HCT116 (cell line): ENCODE measurements around the gene FHIT. TPM values are rescaled to one million over a fixed set of nuclear protein-coding genes. Genes with fewer than 3 reads are reported as not detected.

Source experiments
- ATAC-seq: fragments of 200-7000 bp; cut with Tn5 transposase; 2 replicates; pipeline ENCODE4 v1.9.1; 2020; ENCODE audit warnings: mild to moderate bottlenecking, moderate library complexity
- BruUV-seq: library from RNA; stranded (reverse); fragments of 400-500 nt; replicated peaks from 2 replicates; lab custom pipeline; 2021; lab: Mats Ljungman, UMichigan
- CTCF ChIA-PET: fragments of 300-600 bp; sonication (Branson Sonifier 250); formaldehyde crosslinking; loops from one replicate; lab custom pipeline; 2021; ENCODE audit warnings: antibody characterized with exemption; lab: Charles Lee
- POLR2A ChIA-PET: fragments of 300-600, 350-600 bp; sonication (Branson Sonifier 250); formaldehyde crosslinking; loops from one replicate; lab custom pipeline; 2021; ENCODE audit warnings: antibody characterized with exemption; lab: Charles Lee
- RAD21 ChIA-PET, 2 experiments: fragments of 300-600 bp; sonication (Branson Sonifier 250); formaldehyde crosslinking; loops; one replicate each; lab custom pipeline; 2023; ENCODE audit warnings: low total read pairs in 2 of 2; ENCODE audit not compliant: uncharacterized antibody in 2 of 2, unreplicated experiment in 2 of 2, low non-redundant PET in 1 of 2; lab: Charles Lee
- DNase-seq: peaks from one replicate; pipeline ENCODE4 v3.0.0-alpha.2; 2010; ENCODE audit warnings: low read depth, low spot score
- H2AFZ ChIP-seq: fragments of 200-600 bp; shearing (Covaris generic), sonication (generic); 2 replicates; pipeline ENCODE4 v1.6.1; 2017; ENCODE audit warnings: low read depth, mixed run types, mixed read lengths, antibody characterized with exemption, low read length; ENCODE audit not compliant: poor library complexity, severe bottlenecking
- H3K27ac ChIP-seq: 2 replicates; pipeline ENCODE4 v1.5.1; 2012; ENCODE audit warnings: low read depth, low read length
- H3K27me3 ChIP-seq: fragments of 200-600 bp; sonication (generic); 2 replicates; pipeline ENCODE4 v1.6.1; 2016; ENCODE audit warnings: mixed run types, low read length, mixed read lengths; ENCODE audit not compliant: insufficient read depth
- H3K36me3 ChIP-seq, 2 experiments: fragments of 200-500 bp in 1 of 2; fragments of 200-600 bp in 1 of 2; sonication (Bioruptor generic) in 1 of 2; sonication (generic) in 1 of 2; 2 replicates each; pipeline versions ENCODE4 v1.5.1 to v1.6.1; 2014 to 2016; ENCODE audit warnings: low read length in 2 of 2, inconsistent platforms in 1 of 2, mixed read lengths in 1 of 2, mixed run types in 1 of 2; ENCODE audit not compliant: insufficient read depth in 2 of 2, control insufficient read depth in 1 of 2
- H3K4me1 ChIP-seq, 2 experiments: fragments of 200-600 bp in 1 of 2; sonication (generic) in 1 of 2; 2 replicates each; pipeline versions ENCODE4 v1.5.1 to v1.6.1; 2012 to 2017; ENCODE audit warnings: low read length in 2 of 2, inconsistent platforms in 1 of 2, mild to moderate bottlenecking in 1 of 2, mixed read lengths in 1 of 2, mixed run types in 1 of 2, moderate library complexity in 1 of 2; ENCODE audit not compliant: insufficient read depth in 2 of 2, control insufficient read depth in 1 of 2
- H3K4me2 ChIP-seq: fragments of 200-600 bp; sonication (generic); 2 replicates; pipeline ENCODE4 v1.6.1; 2017; ENCODE audit warnings: mixed run types, low read length, mixed read lengths
- H3K4me3 ChIP-seq, 2 experiments: fragments of 200-600 bp in 1 of 2; sonication (generic) in 1 of 2; replicated peaks in 1 of 2; 2 replicates each; pipeline ENCODE4 v1.5.1; 2011 to 2016; ENCODE audit warnings: low read length in 2 of 2, control low read depth in 1 of 2, low read depth in 1 of 2, mild to moderate bottlenecking in 1 of 2, mixed read lengths in 1 of 2, mixed run types in 1 of 2
- H3K79me2 ChIP-seq: fragments of 200-600 bp; sonication (generic); 2 replicates; pipeline ENCODE4 v1.6.1; 2017; ENCODE audit warnings: mild to moderate bottlenecking, mixed run types, low read length, moderate library complexity, mixed read lengths; ENCODE audit not compliant: insufficient read depth
- H3K9ac ChIP-seq: fragments of 200-600 bp; sonication (generic); 2 replicates; pipeline ENCODE4 v1.6.1; 2016; ENCODE audit warnings: low read length, mixed read lengths
- H3K9me2 ChIP-seq: fragments of 200-600 bp; sonication (generic), shearing (Covaris generic); 2 replicates; pipeline ENCODE4 v1.6.1; 2017; ENCODE audit warnings: mixed run types, mild to moderate bottlenecking, moderate library complexity; ENCODE audit not compliant: insufficient read depth
- H3K9me3 ChIP-seq, 2 experiments: fragments of 200-500 bp in 1 of 2; fragments of 200-600 bp in 1 of 2; sonication (Bioruptor generic) in 1 of 2; sonication (generic) in 1 of 2; 2 replicates each; pipeline ENCODE4 v1.6.1; 2014 to 2017; ENCODE audit warnings: low read length in 2 of 2, mixed read lengths in 2 of 2, inconsistent platforms in 1 of 2, low read depth in 1 of 2, mild to moderate bottlenecking in 1 of 2, mixed run types in 1 of 2, moderate library complexity in 1 of 2; ENCODE audit not compliant: control insufficient read depth in 1 of 2, insufficient read depth in 1 of 2
- H4K20me1 ChIP-seq: fragments of 200-600 bp; sonication (generic), shearing (Covaris generic); 2 replicates; pipeline ENCODE4 v1.6.1; 2017; ENCODE audit warnings: mixed run types, mild to moderate bottlenecking, moderate library complexity; ENCODE audit not compliant: insufficient read depth
- CBX3 ChIP-seq: IDR thresholded peaks from 2 replicates; pipeline ENCODE4 v1.6.1; 2012; ENCODE audit warnings: low read depth
- CEBPB ChIP-seq: IDR thresholded peaks from 2 replicates; pipeline ENCODE4 v1.6.1; 2012; ENCODE audit warnings: low read depth
- EGR1 ChIP-seq: IDR thresholded peaks from 2 replicates; pipeline ENCODE4 v1.6.1; 2012; ENCODE audit warnings: low read depth
- ELF1 ChIP-seq: IDR thresholded peaks from 2 replicates; pipeline ENCODE4 v1.6.1; 2012; ENCODE audit warnings: low read depth, borderline replicate concordance
- EZH2 ChIP-seq: fragments of 200-600 bp; sonication (generic); IDR thresholded peaks from 2 replicates; pipeline ENCODE4 v1.6.1; 2017; ENCODE audit warnings: antibody characterized with exemption, mixed run types
- EZH2phosphoT487 ChIP-seq: fragments of 200-600 bp; IDR thresholded peaks from 2 replicates; pipeline ENCODE4 v1.6.1; 2018; ENCODE audit warnings: antibody characterized with exemption, borderline replicate concordance
- FOSL1 ChIP-seq: IDR thresholded peaks from 2 replicates; pipeline ENCODE4 v1.6.1; 2012; ENCODE audit warnings: low read depth
- JUND ChIP-seq: IDR thresholded peaks from 2 replicates; pipeline ENCODE4 v1.6.1; 2012
- MAX ChIP-seq: IDR thresholded peaks from 2 replicates; pipeline ENCODE4 v1.6.1; 2012
- POLR2A ChIP-seq: IDR thresholded peaks from 2 replicates; pipeline ENCODE4 v1.7.0; 2011; ENCODE audit warnings: borderline replicate concordance; ENCODE audit not compliant: insufficient read depth, insufficient read length; ENCODE audit errors: extremely low read depth
- RAD21 ChIP-seq: IDR thresholded peaks from 2 replicates; pipeline ENCODE4 v1.6.1; 2012; ENCODE audit warnings: low read depth, mild to moderate bottlenecking
- SIN3A ChIP-seq: IDR thresholded peaks from 2 replicates; pipeline ENCODE4 v1.6.1; 2012; ENCODE audit warnings: low read depth
- SP1 ChIP-seq: IDR thresholded peaks from 2 replicates; pipeline ENCODE4 v1.6.1; 2012; ENCODE audit warnings: low read depth
- SRF ChIP-seq: IDR thresholded peaks from 2 replicates; pipeline ENCODE4 v1.6.1; 2012; ENCODE audit warnings: low read depth
- ZBTB33 ChIP-seq: IDR thresholded peaks from 2 replicates; pipeline ENCODE4 v1.6.1; 2011; ENCODE audit warnings: mild to moderate bottlenecking, low read length, moderate library complexity; ENCODE audit not compliant: insufficient replicate concordance; ENCODE audit errors: extremely low read depth
- intact Hi-C: fragments of 100-400 bp; cut with micrococcal nuclease; formaldehyde crosslinking; loops from 2 replicates; pipeline ENCODE4 v1.10.0; 2022
- total RNA-seq: library from RNA; stranded (reverse); gene quantifications from one replicate; pipeline ENCODE4 v1.2.1, GENCODE V29; 2021; ENCODE audit not compliant: unreplicated experiment
- TF ChIP-seq, protein P1 (sequence below): IDR thresholded peaks from 2 replicates; pipeline ENCODE4 v1.6.1; 2012; ENCODE audit warnings: low read depth

Gene FHIT
- total RNA-seq, 1 experiment from 2014 or later, result 20.1 TPM

DNA sequence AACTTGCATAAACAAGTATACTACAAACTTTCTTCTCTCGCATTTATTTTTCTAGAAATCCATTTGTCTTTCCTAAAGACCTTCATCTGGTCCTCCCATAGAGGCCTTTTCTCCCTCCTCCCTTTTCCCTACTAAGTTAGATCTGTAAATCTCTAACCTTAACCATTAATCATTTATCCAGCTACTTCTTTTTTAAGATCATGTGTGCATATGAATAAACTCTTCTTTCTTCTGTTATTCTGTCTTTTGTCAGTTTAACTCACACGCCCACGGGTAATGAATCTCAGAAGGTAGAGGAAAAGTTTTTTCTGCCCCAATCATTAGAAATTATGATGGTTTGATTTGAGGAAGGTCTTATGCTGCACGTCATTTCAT lies 48.7 kb upstream of the FHIT start:
- no peaks in the 10 kb centered on the region for H3K4me1 ChIP-seq
- TF ChIP-seq CEBPB, result no peak
- no peak for TF ChIP-seq ZBTB33
- TF ChIP-seq EZH2, result no peak
- no peak for TF ChIP-seq JUND
- no peak for TF ChIP-seq POLR2A
- no peak for TF ChIP-seq RAD21
- no peak for TF ChIP-seq FOSL1
- TF ChIP-seq SIN3A, result no peak
- no peak for TF ChIP-seq SRF
- TF ChIP-seq MAX, result no peak
- no peak for TF ChIP-seq EGR1
- TF ChIP-seq CBX3, result no peak
- TF ChIP-seq EZH2phosphoT487, result no peak
- TF ChIP-seq, protein P1, sequence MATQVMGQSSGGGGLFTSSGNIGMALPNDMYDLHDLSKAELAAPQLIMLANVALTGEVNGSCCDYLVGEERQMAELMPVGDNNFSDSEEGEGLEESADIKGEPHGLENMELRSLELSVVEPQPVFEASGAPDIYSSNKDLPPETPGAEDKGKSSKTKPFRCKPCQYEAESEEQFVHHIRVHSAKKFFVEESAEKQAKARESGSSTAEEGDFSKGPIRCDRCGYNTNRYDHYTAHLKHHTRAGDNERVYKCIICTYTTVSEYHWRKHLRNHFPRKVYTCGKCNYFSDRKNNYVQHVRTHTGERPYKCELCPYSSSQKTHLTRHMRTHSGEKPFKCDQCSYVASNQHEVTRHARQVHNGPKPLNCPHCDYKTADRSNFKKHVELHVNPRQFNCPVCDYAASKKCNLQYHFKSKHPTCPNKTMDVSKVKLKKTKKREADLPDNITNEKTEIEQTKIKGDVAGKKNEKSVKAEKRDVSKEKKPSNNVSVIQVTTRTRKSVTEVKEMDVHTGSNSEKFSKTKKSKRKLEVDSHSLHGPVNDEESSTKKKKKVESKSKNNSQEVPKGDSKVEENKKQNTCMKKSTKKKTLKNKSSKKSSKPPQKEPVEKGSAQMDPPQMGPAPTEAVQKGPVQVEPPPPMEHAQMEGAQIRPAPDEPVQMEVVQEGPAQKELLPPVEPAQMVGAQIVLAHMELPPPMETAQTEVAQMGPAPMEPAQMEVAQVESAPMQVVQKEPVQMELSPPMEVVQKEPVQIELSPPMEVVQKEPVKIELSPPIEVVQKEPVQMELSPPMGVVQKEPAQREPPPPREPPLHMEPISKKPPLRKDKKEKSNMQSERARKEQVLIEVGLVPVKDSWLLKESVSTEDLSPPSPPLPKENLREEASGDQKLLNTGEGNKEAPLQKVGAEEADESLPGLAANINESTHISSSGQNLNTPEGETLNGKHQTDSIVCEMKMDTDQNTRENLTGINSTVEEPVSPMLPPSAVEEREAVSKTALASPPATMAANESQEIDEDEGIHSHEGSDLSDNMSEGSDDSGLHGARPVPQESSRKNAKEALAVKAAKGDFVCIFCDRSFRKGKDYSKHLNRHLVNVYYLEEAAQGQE, result no peak
- TF ChIP-seq ELF1, result no peak
- no peak for TF ChIP-seq SP1
- TF ChIP-seq, all 23 proteins: peak for 0
- Histone ChIP-seq H3K27ac (no peak overlapping the region), H3K4me2 (no peak overlapping the region), H3K9me3 (no peaks in the 10 kb centered on the region), H3K27me3 (peaks cover 87% of the 10 kb centered on the region), H2AFZ (no peak overlapping the region), H4K20me1 (no peaks in the 10 kb centered on the region), H3K4me3 (no peak overlapping the region), H3K79me2 (no peaks in the 10 kb centered on the region), H3K36me3 (no peaks in the 10 kb centered on the region), H3K9ac (no peak overlapping the region), H3K9me2 (no peaks in the 10 kb centered on the region)
- DNase-seq, result no peak
- ChIA-PET POLR2A (no interaction called here), RAD21 (no interaction called here), CTCF (interaction anchor here (1.2 kb wide), 1 partner anchor 10 kb away, joined by 3 read pairs; no protein-coding TSS in a partner anchor)
- intact Hi-C loops, result no loop called here
- no TSS peak for BruUV-seq
- ATAC-seq, result no peak
